ENCODE data around the gene PRR19. TPM values are rescaled to one million over a fixed set of nuclear protein-coding genes. Genes with fewer than 3 reads are reported as not detected.

Gene PRR19
- total RNA-seq, 2 experiments from 2014 or later: 0.40 to 1.4 TPM

DNA sequence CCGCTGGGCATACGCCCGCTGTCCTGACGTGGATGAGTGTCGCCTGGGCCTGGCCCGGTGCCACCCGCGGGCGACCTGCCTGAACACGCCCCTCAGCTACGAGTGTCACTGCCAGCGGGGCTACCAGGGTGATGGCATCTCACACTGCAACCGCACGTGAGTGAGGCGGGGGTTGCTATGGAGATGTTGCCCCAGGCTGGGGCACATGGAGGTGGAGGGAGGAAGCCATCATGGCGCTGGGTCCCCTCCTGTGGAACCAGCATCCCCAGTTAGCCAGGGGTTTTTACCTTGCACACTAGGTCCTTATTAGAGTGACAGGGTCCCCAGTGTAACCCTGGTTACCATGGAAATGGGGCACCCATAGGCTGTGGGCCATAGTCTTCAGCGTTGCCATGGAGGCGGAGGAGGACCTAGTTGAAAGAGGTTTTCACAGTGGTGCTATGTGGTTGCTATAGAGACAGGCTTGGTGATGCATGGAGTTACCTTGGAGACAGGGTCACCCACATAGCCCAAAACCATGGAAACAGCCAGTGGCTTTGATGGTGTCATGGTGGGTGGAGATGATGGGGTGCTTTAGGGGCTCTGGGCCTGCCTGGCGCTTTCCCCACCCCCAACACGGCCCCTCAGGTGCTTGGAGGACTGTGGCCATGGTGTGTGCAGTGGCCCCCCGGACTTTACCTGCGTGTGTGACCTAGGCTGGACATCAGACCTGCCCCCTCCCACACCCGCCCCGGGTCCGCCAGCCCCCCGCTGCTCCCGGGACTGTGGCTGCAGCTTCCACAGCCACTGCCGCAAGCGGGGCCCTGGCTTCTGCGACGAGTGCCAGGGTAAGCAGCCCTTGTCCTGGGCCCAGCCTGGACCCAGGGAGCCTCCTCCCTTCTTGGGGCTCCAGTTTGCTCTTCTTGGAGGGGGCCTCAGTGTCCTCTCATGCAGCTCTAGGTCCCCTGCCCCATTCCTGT is 50.6 kb downstream of the PRR19 start:
- ChIA-PET POLR2A (interaction anchor here (0.6 kb wide), 1 partner anchor 1677 kb away, joined by 3 read pairs; no protein-coding TSS in a partner anchor), CTCF (ENCODE audit: unreplicated experiment) (no interaction called here)
- TF ChIP-seq, protein P1, sequence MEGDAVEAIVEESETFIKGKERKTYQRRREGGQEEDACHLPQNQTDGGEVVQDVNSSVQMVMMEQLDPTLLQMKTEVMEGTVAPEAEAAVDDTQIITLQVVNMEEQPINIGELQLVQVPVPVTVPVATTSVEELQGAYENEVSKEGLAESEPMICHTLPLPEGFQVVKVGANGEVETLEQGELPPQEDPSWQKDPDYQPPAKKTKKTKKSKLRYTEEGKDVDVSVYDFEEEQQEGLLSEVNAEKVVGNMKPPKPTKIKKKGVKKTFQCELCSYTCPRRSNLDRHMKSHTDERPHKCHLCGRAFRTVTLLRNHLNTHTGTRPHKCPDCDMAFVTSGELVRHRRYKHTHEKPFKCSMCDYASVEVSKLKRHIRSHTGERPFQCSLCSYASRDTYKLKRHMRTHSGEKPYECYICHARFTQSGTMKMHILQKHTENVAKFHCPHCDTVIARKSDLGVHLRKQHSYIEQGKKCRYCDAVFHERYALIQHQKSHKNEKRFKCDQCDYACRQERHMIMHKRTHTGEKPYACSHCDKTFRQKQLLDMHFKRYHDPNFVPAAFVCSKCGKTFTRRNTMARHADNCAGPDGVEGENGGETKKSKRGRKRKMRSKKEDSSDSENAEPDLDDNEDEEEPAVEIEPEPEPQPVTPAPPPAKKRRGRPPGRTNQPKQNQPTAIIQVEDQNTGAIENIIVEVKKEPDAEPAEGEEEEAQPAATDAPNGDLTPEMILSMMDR (conservative IDR thresholded peaks at IDR 0.05; ENCODE audit: low read length): no peak
- no peak for TF ChIP-seq EZH2phosphoT487 (IDR thresholded peaks at IDR 0.05; ENCODE audit: borderline replicate concordance, low read depth, low read length)
- H3K4me3 ChIP-seq (ENCODE audit: low read depth, low read length, poor library complexity, severe bottlenecking): no peak overlapping the region
- H4K20me1 ChIP-seq (ENCODE audit: insufficient read depth, low read length): no peaks in the 10 kb centered on the region
- DNase-seq (ENCODE audit: low spot score): no peak
- no peak overlapping the region for H2AFZ ChIP-seq (ENCODE audit: low read length)
- no TSS peak for BruUV-seq (replicated peaks)
- intact Hi-C loops (cut with micrococcal nuclease; ENCODE audit: unreplicated experiment): no loop called here
- H3K79me2 ChIP-seq (ENCODE audit: insufficient read depth, low read depth, low read length): no peaks in the 10 kb centered on the region
- no peaks in the 10 kb centered on the region for H3K9me3 ChIP-seq (ENCODE audit: low read length)
- no peaks in the 10 kb centered on the region for H3K9me2 ChIP-seq (ENCODE audit: insufficient read depth, low read length)
- no peak overlapping the region for H3K27ac ChIP-seq (ENCODE audit: low read depth, low read length, poor library complexity, severe bottlenecking)
- H3K4me1 ChIP-seq (ENCODE audit: insufficient read depth, low read length, poor library complexity, severe bottlenecking): no peaks in the 10 kb centered on the region
- H3K36me3 ChIP-seq (ENCODE audit: insufficient read depth, low read length): no peaks in the 10 kb centered on the region
- no peak overlapping the region for H3K4me2 ChIP-seq (ENCODE audit: low read length)

GRCh38 chr19:42353341-42354015 is 51.5 kb downstream of the PRR19 start:
- no peaks in the 10 kb centered on the region for H3K4me1 ChIP-seq (ENCODE audit: insufficient read depth, low read length, poor library complexity, severe bottlenecking)
- intact Hi-C loops (cut with micrococcal nuclease; ENCODE audit: unreplicated experiment): no loop called here
- no peak overlapping the region for H3K4me3 ChIP-seq (ENCODE audit: low read depth, low read length, poor library complexity, severe bottlenecking)
- DNase-seq (ENCODE audit: low spot score): no peak
- POLR2A ChIA-PET: interaction anchor here (0.6 kb wide), 1 partner anchor 1676 kb away, joined by 3 read pairs; no protein-coding TSS in a partner anchor
- H2AFZ ChIP-seq (ENCODE audit: low read length): no peak overlapping the region
- H4K20me1 ChIP-seq (ENCODE audit: insufficient read depth, low read length): no peaks in the 10 kb centered on the region
- CTCF ChIA-PET (ENCODE audit: unreplicated experiment): no interaction called here
- H3K36me3 ChIP-seq (ENCODE audit: insufficient read depth, low read length): no peaks in the 10 kb centered on the region
- H3K27ac ChIP-seq (ENCODE audit: low read depth, low read length, poor library complexity, severe bottlenecking): no peak overlapping the region
- no peaks in the 10 kb centered on the region for H3K79me2 ChIP-seq (ENCODE audit: insufficient read depth, low read depth, low read length)
- no peaks in the 10 kb centered on the region for H3K9me3 ChIP-seq (ENCODE audit: low read length)
- H3K4me2 ChIP-seq (ENCODE audit: low read length): no peak overlapping the region
- BruUV-seq (replicated peaks): no TSS peak
- no peaks in the 10 kb centered on the region for H3K9me2 ChIP-seq (ENCODE audit: insufficient read depth, low read length)
- TF ChIP-seq, protein P1 (conservative IDR thresholded peaks at IDR 0.05; ENCODE audit: low read length): no peak
- TF ChIP-seq EZH2phosphoT487 (IDR thresholded peaks at IDR 0.05; ENCODE audit: borderline replicate concordance, low read depth, low read length): no peak
